HEK293T (cell line): ENCODE measurements around the gene SUSD4.

Source experiments
- BHLHE40 ChIP-seq: fragments of 450-650 bp; IDR thresholded peaks from 2 replicates; pipeline ENCODE4 v1.6.1; 2016; ENCODE audit warnings: mild to moderate bottlenecking, moderate library complexity, borderline replicate concordance
- ELF4 ChIP-seq: fragments of 450-650 bp; IDR thresholded peaks from 2 replicates; pipeline ENCODE4 v1.6.1; 2017; ENCODE audit warnings: antibody characterized with exemption
- FOXA1 ChIP-seq: fragments of 450-650 bp; IDR thresholded peaks from 2 replicates; pipeline ENCODE4 v1.6.1; 2016; ENCODE audit warnings: mild to moderate bottlenecking
- FOXK2 ChIP-seq: fragments of 450-650 bp; IDR thresholded peaks from 2 replicates; pipeline ENCODE4 v1.6.1; 2016; ENCODE audit warnings: mild to moderate bottlenecking
- FOXM1 ChIP-seq: fragments of 450-650 bp; IDR thresholded peaks from 2 replicates; pipeline ENCODE4 v1.6.1; 2017; ENCODE audit warnings: mild to moderate bottlenecking, borderline replicate concordance
- LEF1 ChIP-seq: fragments of 450-650 bp; IDR thresholded peaks from 2 replicates; pipeline ENCODE4 v1.6.1; 2017; ENCODE audit warnings: mild to moderate bottlenecking, borderline replicate concordance
- NFRKB ChIP-seq: fragments of 450-650 bp; IDR thresholded peaks from 2 replicates; pipeline ENCODE4 v1.6.1; 2016; ENCODE audit warnings: mild to moderate bottlenecking, moderate library complexity
- SP1 ChIP-seq: fragments of 450-650 bp; IDR thresholded peaks from 2 replicates; pipeline ENCODE4 v1.6.1; 2017
- SUZ12 ChIP-seq: fragments of 450-650 bp; IDR thresholded peaks from 2 replicates; pipeline ENCODE4 v1.6.1; 2016; ENCODE audit warnings: mild to moderate bottlenecking
- TARDBP ChIP-seq: fragments of 450-650 bp; IDR thresholded peaks from 2 replicates; pipeline ENCODE4 v1.6.1; 2016
- ZNF384 ChIP-seq: fragments of 450-650 bp; IDR thresholded peaks from 2 replicates; pipeline ENCODE4 v1.6.1; 2016

DNA sequence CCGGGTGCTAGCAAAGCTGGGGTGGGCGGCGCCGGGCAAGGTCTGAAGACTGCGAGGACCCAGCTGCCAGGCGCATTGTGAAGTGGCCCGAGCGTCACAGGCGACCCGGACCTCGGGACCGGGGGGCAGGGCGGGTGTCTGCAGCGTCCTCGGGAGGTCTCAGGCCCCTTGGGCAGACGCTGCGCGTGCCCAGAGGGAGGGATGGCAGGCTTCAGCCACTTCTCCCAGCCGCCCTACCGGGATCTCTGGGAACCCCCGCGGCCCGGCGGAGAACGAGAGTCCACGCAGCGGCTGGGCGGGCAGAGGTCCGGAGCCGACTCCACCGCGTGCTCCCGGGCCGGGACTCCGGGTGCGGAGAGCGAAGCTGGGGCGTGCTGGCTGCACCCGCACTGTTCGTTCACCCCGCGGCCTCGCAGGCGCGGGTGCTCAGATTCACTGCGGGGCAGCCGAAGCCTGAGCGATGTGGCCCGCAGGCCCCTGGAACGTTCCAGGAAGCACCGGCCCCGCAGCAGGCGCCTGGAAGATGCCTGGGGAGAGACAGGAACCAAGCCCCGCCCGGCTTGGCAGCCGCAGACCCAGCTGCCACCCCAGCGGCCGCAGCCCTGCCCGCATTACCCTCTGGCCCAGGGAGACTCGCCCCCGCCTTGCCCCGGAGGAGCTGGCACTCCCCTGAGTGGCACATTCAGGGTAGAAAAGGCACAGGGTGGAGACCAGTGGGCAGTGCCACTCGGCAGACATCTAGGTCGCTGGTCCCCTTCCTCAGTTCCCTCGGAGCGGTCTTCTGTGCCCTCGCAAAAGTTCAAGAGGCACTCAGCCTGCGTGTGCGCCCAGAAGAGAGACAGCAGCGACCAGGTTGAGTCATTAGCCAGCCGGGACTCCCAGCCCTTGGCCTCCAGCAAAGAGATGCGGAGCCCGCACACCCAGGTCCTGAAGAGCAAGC lies 29.6 kb upstream of the SUSD4 start, which contains the start of gene CCDC185:
- no peak for TF ChIP-seq NFRKB
- no peak for TF ChIP-seq TARDBP
- no peak for TF ChIP-seq FOXM1
- no peak for TF ChIP-seq SUZ12
- TF ChIP-seq BHLHE40, result no peak
- TF ChIP-seq FOXK2, result no peak
- no peak for TF ChIP-seq FOXA1
- TF ChIP-seq LEF1, result no peak
- no peak for TF ChIP-seq ZNF384
- TF ChIP-seq SP1, result no peak
- TF ChIP-seq ELF4, result no peak
